ENCODE data around the gene LAMB1.
"Not testable (repeated sequence)": the region's sequence is repeated elsewhere in the genome, so short reads cannot be mapped to it uniquely, and the experiment has no call there.

The LAMB1 gene

GRCh38 chr7:107889992-107890391, 113.0 kb downstream of the LAMB1 start:
- H3K36me3 Mint-ChIP-seq: peaks cover 8% of the 10 kb centered on the region

DNA sequence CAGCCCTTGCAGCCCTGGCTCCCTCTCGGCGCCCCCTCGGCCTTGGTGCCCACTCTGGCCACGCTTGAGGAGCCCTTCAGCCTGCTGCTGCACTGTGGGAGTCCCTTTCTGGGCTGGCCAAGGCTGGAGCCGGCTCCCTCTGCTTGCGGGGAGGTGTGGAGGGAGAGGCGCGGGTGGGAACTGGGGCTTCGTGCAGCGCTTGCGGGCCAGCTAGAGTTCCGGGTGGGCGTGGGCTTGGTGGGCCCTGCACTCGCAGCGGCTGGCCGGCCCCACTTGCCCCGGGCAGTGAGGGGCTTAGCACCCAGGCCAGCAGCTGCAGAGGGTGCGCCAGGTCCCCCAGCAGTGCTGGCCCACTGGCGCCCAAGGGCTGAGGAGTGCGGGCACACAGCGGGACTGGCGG, 115.1 kb downstream of the LAMB1 start:
- peaks cover 22% of the 10 kb centered on the region for H3K27me3 Mint-ChIP-seq
- not testable (repeated sequence) for ATAC-seq, H3K36me3 Mint-ChIP-seq, H3K9me3 Mint-ChIP-seq, H3K4me1 Mint-ChIP-seq, H3K27ac Mint-ChIP-seq, H3K4me3 Mint-ChIP-seq

More at GRCh38 chr7:107889992-107890391, 113.0 kb downstream of the LAMB1 start:
- peak overlapping the region; percentile 90 for H3K4me3 Mint-ChIP-seq
- peak overlapping the region; percentile 85 for H3K27ac Mint-ChIP-seq
- H3K4me1 Mint-ChIP-seq: peaks cover 23% of the 10 kb centered on the region
- peaks cover 10% of the 10 kb centered on the region for H3K27me3 Mint-ChIP-seq
- H3K9me3 Mint-ChIP-seq: no peaks in the 10 kb centered on the region
- ATAC-seq: no peak

DNA sequence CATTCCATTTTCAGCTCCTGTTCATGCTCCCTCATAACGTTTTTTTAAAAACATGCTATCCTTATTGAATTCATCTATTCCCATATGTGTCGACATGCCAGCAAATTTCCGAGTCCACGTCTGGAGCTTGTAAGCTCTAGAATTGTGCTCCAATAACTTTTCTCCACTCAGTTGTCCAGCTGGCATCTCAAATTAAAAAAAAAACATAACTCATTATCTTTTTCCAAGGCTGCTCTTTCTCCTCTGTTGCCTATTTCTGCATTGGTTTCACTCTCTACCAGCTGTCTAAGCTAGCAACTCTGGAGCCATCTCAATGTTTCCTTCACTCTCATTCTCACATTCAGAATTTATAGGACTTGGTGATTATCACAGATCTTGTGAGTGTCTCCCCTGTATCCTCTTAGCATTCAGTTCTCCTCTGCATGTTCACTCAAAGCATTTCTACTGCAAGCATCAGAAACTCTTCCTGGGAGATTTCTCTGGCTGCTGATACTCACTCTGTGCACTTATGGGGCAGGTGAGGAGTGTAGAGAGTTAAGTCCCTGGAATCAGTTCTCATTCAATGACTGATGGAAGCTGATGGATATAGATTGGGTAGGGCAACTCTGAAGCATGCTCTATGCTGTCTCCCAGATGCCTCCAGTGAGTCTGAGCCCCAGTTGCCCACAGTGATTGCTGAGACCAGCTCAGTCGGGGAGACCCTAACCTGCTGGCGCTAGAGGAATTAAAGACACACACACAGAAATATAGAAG, 118.7 kb downstream of the LAMB1 start:
- no peaks in the 10 kb centered on the region for H3K36me3 Mint-ChIP-seq

GRCh38 chr7:107882766-107883165, 120.2 kb downstream of the LAMB1 start:
- H3K27ac Mint-ChIP-seq: no peak overlapping the region
- H3K36me3 Mint-ChIP-seq: no peaks in the 10 kb centered on the region
- H3K4me3 Mint-ChIP-seq: no peak overlapping the region
- peaks cover 4% of the 10 kb centered on the region for H3K4me1 Mint-ChIP-seq
- ATAC-seq: no peak
- H3K27me3 Mint-ChIP-seq: peaks cover 22% of the 10 kb centered on the region
- H3K9me3 Mint-ChIP-seq: no peaks in the 10 kb centered on the region

More for the DNA sequence above, 118.7 kb downstream of the LAMB1 start:
- Mint-ChIP-seq H3K27me3 (peaks cover 22% of the 10 kb centered on the region), H3K4me1 (peaks cover 4% of the 10 kb centered on the region), H3K9me3 (no peaks in the 10 kb centered on the region), H3K4me3 (no peak overlapping the region), H3K27ac (no peak overlapping the region)
- no peak for ATAC-seq

GRCh38 chr7:107879400-107880035, 123.4 kb downstream of the LAMB1 start:
- Mint-ChIP-seq H3K9me3 (no peaks in the 10 kb centered on the region), H3K27ac (no peak overlapping the region), H3K27me3 (peaks cover 18% of the 10 kb centered on the region), H3K4me1 (peaks cover 4% of the 10 kb centered on the region), H3K4me3 (no peak overlapping the region), H3K36me3 (no peaks in the 10 kb centered on the region)
- ATAC-seq: peak; percentile 71

DNA sequence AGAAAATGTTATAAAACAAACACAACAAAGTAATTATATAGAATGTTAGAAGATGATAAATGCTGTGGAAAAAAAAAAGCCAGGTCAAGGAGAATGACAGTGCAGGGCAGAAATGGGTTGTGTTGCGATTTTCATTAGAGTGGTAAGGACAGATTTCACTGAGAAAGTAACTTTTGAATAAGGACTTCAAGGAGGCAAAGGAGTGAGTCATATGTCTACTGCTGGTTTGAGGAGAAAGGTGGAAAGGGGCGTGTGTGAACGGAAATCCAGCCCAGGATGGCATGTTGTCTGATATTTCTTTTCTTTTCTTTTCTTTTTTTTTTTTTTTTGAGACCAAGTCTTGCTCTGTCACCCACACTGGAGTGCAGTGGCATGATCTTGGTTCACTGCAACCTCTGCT, 124.3 kb downstream of the LAMB1 start:
- Mint-ChIP-seq H3K27me3 (peaks cover 10% of the 10 kb centered on the region), H3K27ac (no peak overlapping the region), H3K36me3 (no peaks in the 10 kb centered on the region), H3K4me3 (no peak overlapping the region), H3K9me3 (no peaks in the 10 kb centered on the region), H3K4me1 (peaks cover 4% of the 10 kb centered on the region)
- ATAC-seq: no peak

- no peak for ATAC-seq
- Mint-ChIP-seq H3K27ac (no peak overlapping the region), H3K27me3 (peaks cover 10% of the 10 kb centered on the region), H3K4me3 (no peak overlapping the region), H3K4me1 (peaks cover 4% of the 10 kb centered on the region), H3K36me3 (no peaks in the 10 kb centered on the region), H3K9me3 (no peaks in the 10 kb centered on the region)
Observed at GRCh38 chr7:107877731-107878382, 125.1 kb downstream of the LAMB1 start.

GRCh38 chr7:107876916-107877315, 126.0 kb downstream of the LAMB1 start:
- ATAC-seq: no peak
- H3K36me3 Mint-ChIP-seq: no peaks in the 10 kb centered on the region
- peaks cover 10% of the 10 kb centered on the region for H3K27me3 Mint-ChIP-seq
- H3K27ac Mint-ChIP-seq: no peak overlapping the region
- H3K4me3 Mint-ChIP-seq: no peak overlapping the region
- no peaks in the 10 kb centered on the region for H3K9me3 Mint-ChIP-seq
- H3K4me1 Mint-ChIP-seq: peaks cover 4% of the 10 kb centered on the region

DNA sequence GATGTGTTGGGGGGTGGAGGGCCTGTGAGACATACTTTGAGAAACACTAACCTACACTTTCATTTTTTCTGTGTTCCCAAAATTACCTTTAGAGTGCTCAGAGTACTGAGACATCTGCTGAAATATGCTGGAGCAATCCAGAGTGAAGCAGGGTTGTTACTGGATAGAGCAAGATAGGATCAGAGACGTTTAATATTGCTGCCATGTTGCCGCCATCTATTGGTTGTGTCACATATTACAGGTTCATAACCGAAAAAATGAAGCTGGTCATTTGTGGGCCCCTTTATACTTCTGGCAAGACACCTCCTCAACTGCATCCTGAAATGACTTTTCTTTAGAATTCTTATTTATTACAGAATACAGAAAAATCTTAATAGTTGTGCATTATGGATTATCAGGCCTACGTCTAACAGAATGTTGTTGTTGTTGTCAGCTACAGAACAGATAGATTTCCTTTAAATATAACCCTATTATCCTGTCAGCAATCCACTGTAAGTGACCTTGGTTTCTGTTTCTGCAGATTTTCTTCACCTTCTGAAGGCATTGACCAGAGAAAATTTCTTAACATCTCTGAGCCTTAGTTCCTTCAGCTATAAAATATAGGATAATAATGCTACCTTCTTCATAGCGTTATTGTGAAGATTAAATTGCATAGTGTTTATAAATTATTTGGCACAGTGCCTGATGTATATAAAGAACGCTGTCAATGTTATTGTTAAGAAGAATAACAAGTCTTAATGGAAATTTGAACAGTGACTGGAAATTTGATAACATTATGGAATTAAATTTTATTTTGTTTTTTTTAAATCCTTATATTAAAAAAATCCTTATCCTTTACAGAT, 128.1 kb downstream of the LAMB1 start:
- Mint-ChIP-seq H3K36me3 (no peaks in the 10 kb centered on the region), H3K4me3 (no peak overlapping the region), H3K27me3 (peaks cover 10% of the 10 kb centered on the region), H3K4me1 (peaks cover 4% of the 10 kb centered on the region), H3K27ac (no peak overlapping the region), H3K9me3 (no peaks in the 10 kb centered on the region)
- peak; percentile 59 for ATAC-seq

DNA sequence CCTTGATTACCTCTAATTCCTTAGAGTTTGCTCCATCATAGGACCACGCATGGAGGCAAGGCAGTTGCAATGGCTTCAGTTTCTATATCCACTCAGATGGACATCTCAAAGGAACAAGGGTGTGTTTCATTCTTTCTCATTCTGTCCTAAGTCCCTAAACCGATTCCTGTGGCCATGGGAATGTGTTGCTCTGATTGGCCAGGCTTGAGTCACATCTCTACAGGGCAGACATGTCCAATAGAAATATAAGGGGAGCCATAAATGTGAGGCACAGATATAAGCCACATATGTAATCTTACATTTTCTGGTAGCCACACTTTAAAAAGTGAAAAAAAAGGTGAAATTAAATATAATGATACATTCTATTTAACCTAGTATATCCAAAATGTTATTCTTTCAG, 128.8 kb downstream of the LAMB1 start:
- ATAC-seq: no peak
- H3K4me1 Mint-ChIP-seq: no peaks in the 10 kb centered on the region
- H3K27ac Mint-ChIP-seq: no peak overlapping the region
- H3K9me3 Mint-ChIP-seq: no peaks in the 10 kb centered on the region
- no peak overlapping the region for H3K4me3 Mint-ChIP-seq
- peaks cover 10% of the 10 kb centered on the region for H3K27me3 Mint-ChIP-seq
- H3K36me3 Mint-ChIP-seq: no peaks in the 10 kb centered on the region

Measured in stimulated activated memory B cell treated with anti-CD40 and anti-IgM and Interleukin-4, amounts not matched to agents 10 μg/mL and 1 μg/mL and 100 μg/mL, for 72 hours (primary cell).